GM12865 (cell line): ENCODE measurements around the gene NECAP2.

ENCODE experiments used
- DNase-seq: peaks from one replicate; pipeline ENCODE4 v3.0.0; 2010; ENCODE audit warnings: low read depth
- H3K4me3 ChIP-seq: 2 replicates; pipeline ENCODE4 v1.5.1; 2011; ENCODE audit warnings: mild to moderate bottlenecking, low read depth, low read length, control low read depth
- CTCF ChIP-seq: IDR thresholded peaks from 2 replicates; pipeline ENCODE4 v1.5.1; 2011; ENCODE audit warnings: low read length, control low read depth, low read depth, inconsistent platforms; ENCODE audit not compliant: insufficient read depth; ENCODE audit errors: missing control alignments

NECAP2 gene

DNA sequence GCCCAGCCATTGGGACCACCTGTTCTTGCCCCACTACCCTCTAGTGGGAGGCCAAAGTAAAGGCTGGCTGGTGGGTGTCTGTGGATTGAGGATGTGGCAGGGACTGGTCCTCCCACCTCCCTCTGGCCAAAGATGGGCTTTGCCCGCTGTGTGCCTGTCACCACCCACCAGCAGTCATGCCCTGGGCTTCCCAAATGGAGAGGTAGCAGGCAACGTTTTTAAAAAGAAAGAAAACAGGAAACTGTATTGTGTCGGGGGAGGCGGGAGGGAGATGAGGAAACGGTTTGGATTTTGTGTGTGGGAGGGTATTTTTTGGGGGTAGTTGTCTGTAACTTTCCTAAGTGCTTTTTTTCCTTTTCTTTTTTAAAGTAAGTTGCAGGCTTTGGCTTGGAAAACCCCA, 43.4 kb upstream of the NECAP2 start:
- H3K4me3 ChIP-seq = no peak overlapping the region
- no peak for TF ChIP-seq CTCF
- DNase-seq = no peak

DNA sequence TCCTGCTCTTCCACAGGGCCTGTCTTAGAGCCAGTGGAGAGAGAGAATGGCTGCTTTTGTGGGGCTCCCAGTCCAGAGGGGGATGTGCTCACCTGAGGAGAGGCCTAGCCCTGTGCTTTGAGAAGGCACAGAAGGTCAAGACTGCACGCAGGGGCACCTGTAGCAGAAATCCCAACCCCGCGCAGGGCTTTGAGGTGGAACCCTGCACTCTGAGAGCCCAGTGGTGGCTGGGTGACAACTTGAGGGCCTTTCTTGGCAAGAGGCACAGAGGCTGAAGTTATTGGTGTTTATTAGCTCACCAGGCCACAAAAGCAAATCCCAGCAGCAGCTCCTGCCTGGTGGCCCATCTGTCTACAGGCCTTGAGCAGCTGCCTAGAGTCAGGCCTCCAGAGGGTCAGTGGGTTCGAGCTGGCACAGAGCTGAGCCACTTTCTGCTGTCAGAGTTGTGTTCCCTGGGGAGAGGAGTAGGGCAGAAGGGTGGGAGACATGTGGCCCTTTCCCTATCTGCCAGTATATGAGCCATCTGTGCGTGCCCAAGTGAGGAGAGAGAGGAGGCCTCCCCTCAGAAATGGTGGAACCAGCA, 42.1 kb upstream of the NECAP2 start:
- TF ChIP-seq CTCF = no peak
- no peak for DNase-seq
- H3K4me3 ChIP-seq = no peak overlapping the region

GRCh38 chr1:16402742-16403141, 37.8 kb upstream of the NECAP2 start:
- no peak overlapping the region for H3K4me3 ChIP-seq
- no peak for TF ChIP-seq CTCF
- DNase-seq = no peak

- no peak for TF ChIP-seq CTCF
- DNase-seq = no peak
- no peak overlapping the region for H3K4me3 ChIP-seq
Measured at GRCh38 chr1:16405441-16405840, 35.1 kb upstream of the NECAP2 start.

DNA sequence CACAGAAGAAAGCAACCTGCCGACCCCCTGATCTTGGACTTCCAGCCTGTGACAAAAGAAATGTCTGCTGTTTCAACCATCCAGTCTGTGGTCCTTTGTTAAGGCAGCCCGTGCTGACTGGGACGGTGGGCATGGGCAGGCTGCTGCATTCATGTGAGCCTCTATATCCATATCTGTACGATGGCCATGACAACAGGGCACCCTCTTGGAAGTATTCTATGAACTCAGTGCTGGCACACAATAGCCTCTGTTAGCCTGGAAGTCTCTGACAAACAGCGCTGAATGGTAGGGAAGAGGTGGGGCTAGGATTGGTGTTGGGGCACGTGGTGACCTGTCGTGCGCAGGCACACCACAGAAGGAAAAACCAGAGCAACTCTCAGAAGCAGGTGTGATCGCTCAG, 33.7 kb upstream of the NECAP2 start:
- no peak for TF ChIP-seq CTCF
- H3K4me3 ChIP-seq = no peak overlapping the region
- no peak for DNase-seq

DNA sequence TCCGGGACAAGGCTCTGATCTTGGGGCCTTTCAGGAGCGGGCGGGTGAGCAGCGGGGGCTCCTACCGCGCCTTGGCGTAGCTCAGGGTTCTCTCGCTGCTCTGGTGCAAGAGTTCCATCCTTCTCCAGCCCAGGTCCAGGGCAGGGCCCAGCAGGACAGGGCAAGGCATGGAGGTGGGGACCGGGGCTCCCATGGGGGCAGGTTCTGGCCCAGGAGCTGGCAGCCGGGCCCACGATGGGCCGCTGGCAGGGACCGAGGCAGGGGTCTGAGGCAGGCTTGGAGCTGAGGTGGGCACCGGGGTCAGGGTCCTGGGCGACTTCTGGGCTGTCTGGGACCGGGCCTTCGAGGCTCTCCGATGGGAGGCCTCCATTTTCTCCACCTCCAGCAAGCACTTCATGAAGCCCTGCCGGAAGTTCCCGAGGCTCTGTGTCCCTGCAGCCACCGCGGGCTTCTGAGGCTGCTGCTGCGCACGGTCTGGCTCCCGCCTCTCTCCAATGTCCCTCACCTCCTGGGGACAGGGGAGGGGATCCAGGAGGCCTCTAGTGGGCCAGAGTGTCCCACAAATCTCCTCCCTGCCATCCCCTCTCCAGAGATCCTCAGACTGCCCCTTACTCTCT, 30.9 kb upstream of the NECAP2 start:
- no peak for TF ChIP-seq CTCF
- no peak for DNase-seq
- no peak overlapping the region for H3K4me3 ChIP-seq

- DNase-seq = no peak
- no peak for TF ChIP-seq CTCF
- no peak overlapping the region for H3K4me3 ChIP-seq
Measured at GRCh38 chr1:16410803-16411202, 29.7 kb upstream of the NECAP2 start.
